Activated gamma-delta T cell treated with anti-CD3 and anti-CD28 coated beads, Interleukin-2, amount 50 U/mL, for 16 hours (primary cell): Measurements from ENCODE around the gene GLT6D1.
"Not testable (repeated sequence)": the region's sequence is repeated elsewhere in the genome, so short reads cannot be mapped to it uniquely, and the experiment has no call there.

Experiments
- DNase-seq: peaks from one replicate; pipeline ENCODE4 v3.0.0-alpha.2; 2020; ENCODE audit warnings: low read depth

GLT6D1 gene

GRCh38 chr9:135639196-135639595, at the start of gene GLT6D1:
GLT6D1 (minus strand) TSS chr9:135639540; CDS start chr9:135639187, 353 bp downstream.
- DNase-seq, result no peak

- no peak for DNase-seq
These were observed 49.7 kb upstream of the GLT6D1 start for GRCh38 chr9:135689011-135689410.

- DNase-seq, result no peak
These were observed 47.9 kb upstream of the GLT6D1 start for GRCh38 chr9:135687216-135687615.

GRCh38 chr9:135684691-135685090, 45.4 kb upstream of the GLT6D1 start:
- DNase-seq, result no peak

- DNase-seq, result no peak
These were observed 44.2 kb upstream of the GLT6D1 start for GRCh38 chr9:135683401-135684034.

GRCh38 chr9:135681161-135681560, 41.8 kb upstream of the GLT6D1 start:
- no peak for DNase-seq

GRCh38 chr9:135680056-135680455, 40.7 kb upstream of the GLT6D1 start:
- no peak for DNase-seq

GRCh38 chr9:135678236-135679017, 39.1 kb upstream of the GLT6D1 start:
- no peak for DNase-seq

GRCh38 chr9:135677641-135678168, 38.4 kb upstream of the GLT6D1 start:
- DNase-seq, result no peak

GRCh38 chr9:135676891-135677290, 37.6 kb upstream of the GLT6D1 start:
- DNase-seq, result no peak

- no peak for DNase-seq
These were observed 35.6 kb upstream of the GLT6D1 start for GRCh38 chr9:135674977-135675376.

- DNase-seq, result no peak
These were observed 34.6 kb upstream of the GLT6D1 start for GRCh38 chr9:135673941-135674340.

GRCh38 chr9:135672786-135673185, 33.4 kb upstream of the GLT6D1 start:
- DNase-seq, result not testable (repeated sequence)

- no peak for DNase-seq
These were observed 32.3 kb upstream of the GLT6D1 start for GRCh38 chr9:135671591-135672041.

- no peak for DNase-seq
These were observed 31.6 kb upstream of the GLT6D1 start for GRCh38 chr9:135670721-135671590.

GRCh38 chr9:135669616-135670285, 30.4 kb upstream of the GLT6D1 start:
- no peak for DNase-seq

GRCh38 chr9:135669018-135669417, 29.7 kb upstream of the GLT6D1 start:
- not testable (repeated sequence) for DNase-seq

GRCh38 chr9:135667463-135668001, 28.2 kb upstream of the GLT6D1 start:
- no peak for DNase-seq

- DNase-seq, result no peak
These were observed 27.5 kb upstream of the GLT6D1 start for GRCh38 chr9:135666534-135667462.

GRCh38 chr9:135665795-135666189, 26.5 kb upstream of the GLT6D1 start:
- no peak for DNase-seq
